ENCODE measurements around the gene UBR4. TPM values are rescaled to one million over a fixed set of nuclear protein-coding genes. Genes with fewer than 3 reads are reported as not detected.
A peak's percentile ranks its signal among the peaks of the same experiment; 100 is the strongest.

The UBR4 gene
- total RNA-seq, 1 donor from 2014 or later: 108 TPM

- no peak for TF ChIP-seq CTCF (conservative IDR thresholded peaks at IDR 0.05)
- no peak for DNase-seq (ENCODE audit: extremely low spot score, unreplicated experiment)
- Mint-ChIP-seq H3K9me3 (no peaks in the 10 kb centered on the region), H3K4me3 (no peak overlapping the region), H3K27ac (peak overlapping the region; percentile 2), H3K27me3 (no peaks in the 10 kb centered on the region), H3K36me3 (peaks cover 3% of the 10 kb centered on the region), H3K4me1 (ENCODE audit: unreplicated experiment) (peaks cover 20% of the 10 kb centered on the region)
These were observed 4.7 kb downstream of the UBR4 start for GRCh38 chr1:19205403-19205802.

- H3K27me3 Mint-ChIP-seq: no peaks in the 10 kb centered on the region
- H3K4me1 Mint-ChIP-seq (ENCODE audit: unreplicated experiment): peaks cover 20% of the 10 kb centered on the region
These were observed 5.4 kb downstream of the UBR4 start for GRCh38 chr1:19204446-19205266.

GRCh38 chr1:19203440-19203839 lies 6.6 kb downstream of the UBR4 start:
- Mint-ChIP-seq H3K4me1 (ENCODE audit: unreplicated experiment) (peaks cover 17% of the 10 kb centered on the region), H3K9me3 (no peaks in the 10 kb centered on the region), H3K4me3 (no peak overlapping the region), H3K27me3 (no peaks in the 10 kb centered on the region), H3K27ac (no peak overlapping the region), H3K36me3 (peaks cover 3% of the 10 kb centered on the region)
- no peak for DNase-seq (ENCODE audit: extremely low spot score, unreplicated experiment)
- TF ChIP-seq CTCF (conservative IDR thresholded peaks at IDR 0.05): no peak

More at GRCh38 chr1:19204446-19205266, 5.4 kb downstream of the UBR4 start:
- H3K9me3 Mint-ChIP-seq: no peaks in the 10 kb centered on the region
- H3K27ac Mint-ChIP-seq: peak overlapping the region; percentile 60
- TF ChIP-seq CTCF (conservative IDR thresholded peaks at IDR 0.05): no peak
- H3K4me3 Mint-ChIP-seq: no peak overlapping the region
- peaks cover 3% of the 10 kb centered on the region for H3K36me3 Mint-ChIP-seq
- DNase-seq (ENCODE audit: extremely low spot score, unreplicated experiment): no peak

- no peaks in the 10 kb centered on the region for H3K27me3 Mint-ChIP-seq
- no peak overlapping the region for H3K27ac Mint-ChIP-seq
- H3K4me3 Mint-ChIP-seq: no peak overlapping the region
- peaks cover 12% of the 10 kb centered on the region for H3K4me1 Mint-ChIP-seq (ENCODE audit: unreplicated experiment)
- no peak for TF ChIP-seq CTCF (conservative IDR thresholded peaks at IDR 0.05)
- H3K9me3 Mint-ChIP-seq: no peaks in the 10 kb centered on the region
- DNase-seq (ENCODE audit: extremely low spot score, unreplicated experiment): no peak
- H3K36me3 Mint-ChIP-seq: peaks cover 3% of the 10 kb centered on the region
These were observed 7.7 kb downstream of the UBR4 start for GRCh38 chr1:19202396-19202795.

DNA sequence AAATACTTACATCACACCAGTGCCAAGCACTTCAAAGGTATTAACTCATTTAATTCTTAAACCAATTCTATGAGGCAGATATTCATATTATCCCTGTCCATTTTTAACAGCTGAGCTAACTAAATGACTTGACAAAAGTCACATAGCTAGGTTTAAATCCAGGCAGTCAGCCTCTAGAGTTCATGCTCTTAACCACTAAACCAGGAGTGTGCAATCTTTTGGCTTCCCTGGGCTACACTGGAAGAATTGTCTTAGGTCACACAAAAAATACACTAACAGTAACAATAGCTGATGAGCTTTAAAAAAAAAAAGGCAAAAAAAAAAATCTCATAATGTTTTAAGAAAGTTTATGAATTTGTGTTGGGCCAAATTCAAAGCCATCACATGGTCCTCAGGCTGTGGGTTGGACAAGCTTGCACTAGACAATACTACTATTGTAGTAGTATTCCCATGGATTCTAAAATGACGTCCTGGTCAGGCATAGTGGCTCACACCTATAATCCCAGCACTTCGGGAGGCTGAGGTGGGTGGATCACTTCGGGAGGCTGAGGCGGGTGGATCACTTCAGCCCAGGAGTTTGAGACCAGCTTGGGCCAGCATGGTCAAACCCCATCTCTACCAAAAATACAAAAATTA lies 10.0 kb downstream of the UBR4 start:
- no peak for TF ChIP-seq CTCF (conservative IDR thresholded peaks at IDR 0.05)
- H3K27me3 Mint-ChIP-seq: no peaks in the 10 kb centered on the region
- H3K36me3 Mint-ChIP-seq: peaks cover 6% of the 10 kb centered on the region
- peaks cover 5% of the 10 kb centered on the region for H3K4me1 Mint-ChIP-seq (ENCODE audit: unreplicated experiment)
- no peak overlapping the region for H3K4me3 Mint-ChIP-seq
- no peaks in the 10 kb centered on the region for H3K9me3 Mint-ChIP-seq
- H3K27ac Mint-ChIP-seq: no peak overlapping the region
- DNase-seq (ENCODE audit: extremely low spot score, unreplicated experiment): no peak

Data from type B pancreatic cell (in vitro differentiated cells).